ENCODE measurements around the gene SCAF11. TPM values are rescaled to one million over a fixed set of nuclear protein-coding genes. Genes with fewer than 3 reads are reported as not detected.

SCAF11 gene
- total RNA-seq, 2 experiments from 2014 or later, result 130 TPM

DNA sequence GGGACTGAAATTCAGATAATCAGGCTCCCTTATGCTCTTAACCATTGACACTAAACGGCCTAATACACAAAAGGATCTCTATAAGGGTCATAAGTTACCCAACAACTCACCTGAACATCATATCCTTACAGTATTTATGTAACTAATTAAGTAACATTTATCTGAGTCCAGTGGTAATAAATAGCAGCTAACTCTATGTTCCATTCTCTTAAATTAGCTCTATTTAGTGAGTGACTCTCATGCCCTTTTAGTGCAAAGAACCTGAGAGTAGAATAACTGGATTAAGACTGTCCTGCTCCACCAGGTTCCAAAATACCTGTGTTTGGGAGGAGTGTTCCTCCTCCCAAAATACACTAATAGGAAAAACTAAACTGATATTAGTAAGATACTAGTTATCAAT, 9.8 kb downstream of the SCAF11 start:
- Histone ChIP-seq H3K9me3 (ENCODE audit: low read length) (peaks cover 5% of the 10 kb centered on the region; the same call in 1 of the 2 replicates), H3K4me2 (ENCODE audit: low read length) (no peak overlapping the region), H3K4me1 (ENCODE audit: insufficient read depth, low read length, poor library complexity, severe bottlenecking) (peaks cover 23% of the 10 kb centered on the region), H3K4me3 (ENCODE audit: low read depth, low read length, poor library complexity, severe bottlenecking) (no peak overlapping the region), H3K9me2 (ENCODE audit: insufficient read depth, low read length) (no peaks in the 10 kb centered on the region), H2AFZ (ENCODE audit: low read length) (no peak overlapping the region), H4K20me1 (ENCODE audit: insufficient read depth, low read length) (peaks cover 51% of the 10 kb centered on the region; the same call in 1 of the 2 replicates), H3K36me3 (ENCODE audit: insufficient read depth, low read length) (peaks cover 80% of the 10 kb centered on the region), H3K79me2 (ENCODE audit: insufficient read depth, low read depth, low read length) (peaks cover 100% of the 10 kb centered on the region), H3K27ac (ENCODE audit: low read depth, low read length, poor library complexity, severe bottlenecking) (no peak overlapping the region)
- no TSS peak for BruUV-seq (replicated peaks)
- ChIA-PET POLR2A (interaction anchor here (0.6 to 0.7 kb wide), 2 partner anchors 299 to 1724 kb away, joined by 3 to 11 read pairs; no protein-coding TSS in a partner anchor), CTCF (ENCODE audit: unreplicated experiment) (no interaction called here)
- no peak for DNase-seq (ENCODE audit: low spot score)
- TF ChIP-seq, protein P1, sequence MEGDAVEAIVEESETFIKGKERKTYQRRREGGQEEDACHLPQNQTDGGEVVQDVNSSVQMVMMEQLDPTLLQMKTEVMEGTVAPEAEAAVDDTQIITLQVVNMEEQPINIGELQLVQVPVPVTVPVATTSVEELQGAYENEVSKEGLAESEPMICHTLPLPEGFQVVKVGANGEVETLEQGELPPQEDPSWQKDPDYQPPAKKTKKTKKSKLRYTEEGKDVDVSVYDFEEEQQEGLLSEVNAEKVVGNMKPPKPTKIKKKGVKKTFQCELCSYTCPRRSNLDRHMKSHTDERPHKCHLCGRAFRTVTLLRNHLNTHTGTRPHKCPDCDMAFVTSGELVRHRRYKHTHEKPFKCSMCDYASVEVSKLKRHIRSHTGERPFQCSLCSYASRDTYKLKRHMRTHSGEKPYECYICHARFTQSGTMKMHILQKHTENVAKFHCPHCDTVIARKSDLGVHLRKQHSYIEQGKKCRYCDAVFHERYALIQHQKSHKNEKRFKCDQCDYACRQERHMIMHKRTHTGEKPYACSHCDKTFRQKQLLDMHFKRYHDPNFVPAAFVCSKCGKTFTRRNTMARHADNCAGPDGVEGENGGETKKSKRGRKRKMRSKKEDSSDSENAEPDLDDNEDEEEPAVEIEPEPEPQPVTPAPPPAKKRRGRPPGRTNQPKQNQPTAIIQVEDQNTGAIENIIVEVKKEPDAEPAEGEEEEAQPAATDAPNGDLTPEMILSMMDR (conservative IDR thresholded peaks at IDR 0.05; ENCODE audit: low read length), result no peak
- intact Hi-C loops (cut with micrococcal nuclease; ENCODE audit: unreplicated experiment), result no loop called here

GRCh38 chr12:45978108-45978507, 12.3 kb downstream of the SCAF11 start:
- CTCF ChIA-PET (ENCODE audit: unreplicated experiment), result no interaction called here
- H4K20me1 ChIP-seq (ENCODE audit: insufficient read depth, low read length), result peaks cover 48% of the 10 kb centered on the region; the same call in 1 of the 2 replicates

DNA sequence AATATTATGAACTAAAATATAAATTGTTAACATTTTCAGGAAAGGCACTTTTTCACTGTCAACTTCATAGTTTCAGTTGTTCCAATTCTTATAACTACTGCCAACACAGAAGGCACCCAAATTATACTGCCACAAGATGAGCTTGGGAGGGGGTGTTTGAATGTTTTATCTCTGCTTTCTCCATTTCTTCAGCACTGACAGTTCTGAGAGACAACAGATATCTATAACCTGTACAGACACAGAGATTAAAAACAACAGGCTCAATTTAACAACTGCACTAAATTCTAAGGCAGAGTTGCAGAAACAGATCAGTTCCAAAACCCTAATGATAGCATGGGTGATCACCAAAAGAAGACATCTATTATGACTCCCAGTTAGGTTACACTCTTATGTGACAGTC, 12.8 kb downstream of the SCAF11 start:
- Histone ChIP-seq H3K4me2 (ENCODE audit: low read length) (no peak overlapping the region), H4K20me1 (ENCODE audit: insufficient read depth, low read length) (peaks cover 44% of the 10 kb centered on the region; the same call in 1 of the 2 replicates)
- CTCF ChIA-PET (ENCODE audit: unreplicated experiment), result no interaction called here

More at GRCh38 chr12:45978108-45978507, 12.3 kb downstream of the SCAF11 start:
- Histone ChIP-seq H3K4me1 (ENCODE audit: insufficient read depth, low read length, poor library complexity, severe bottlenecking) (peaks cover 1% of the 10 kb centered on the region), H2AFZ (ENCODE audit: low read length) (no peak overlapping the region), H3K9me3 (ENCODE audit: low read length) (peaks cover 7% of the 10 kb centered on the region; the same call in 1 of the 2 replicates), H3K36me3 (ENCODE audit: insufficient read depth, low read length) (peaks cover 83% of the 10 kb centered on the region), H3K27ac (ENCODE audit: low read depth, low read length, poor library complexity, severe bottlenecking) (no peak overlapping the region), H3K4me2 (ENCODE audit: low read length) (no peak overlapping the region), H3K4me3 (ENCODE audit: low read depth, low read length, poor library complexity, severe bottlenecking) (no peak overlapping the region), H3K9me2 (ENCODE audit: insufficient read depth, low read length) (no peaks in the 10 kb centered on the region), H3K79me2 (ENCODE audit: insufficient read depth, low read depth, low read length) (peaks cover 100% of the 10 kb centered on the region)
- intact Hi-C loops (cut with micrococcal nuclease; ENCODE audit: unreplicated experiment), result no loop called here
- no peak for DNase-seq (ENCODE audit: low spot score)
- BruUV-seq (replicated peaks), result no TSS peak
- TF ChIP-seq, protein P1 (conservative IDR thresholded peaks at IDR 0.05; ENCODE audit: low read length), result no peak
- TF ChIP-seq EZH2phosphoT487 (IDR thresholded peaks at IDR 0.05; ENCODE audit: borderline replicate concordance, low read depth, low read length), result no peak
- POLR2A ChIA-PET, result interaction anchor here (0.8 kb wide), 1 partner anchor 9 kb away, joined by 4 read pairs; no protein-coding TSS in a partner anchor

More for the DNA sequence above, 12.8 kb downstream of the SCAF11 start:
- DNase-seq (ENCODE audit: low spot score), result no peak
- H3K79me2 ChIP-seq (ENCODE audit: insufficient read depth, low read depth, low read length), result peaks cover 99% of the 10 kb centered on the region
- H2AFZ ChIP-seq (ENCODE audit: low read length), result no peak overlapping the region
- no peak for TF ChIP-seq EZH2phosphoT487 (IDR thresholded peaks at IDR 0.05; ENCODE audit: borderline replicate concordance, low read depth, low read length)
- TF ChIP-seq, protein P1 (conservative IDR thresholded peaks at IDR 0.05; ENCODE audit: low read length), result no peak
- POLR2A ChIA-PET, result interaction anchor here (0.6 to 1.9 kb wide), 3 partner anchors 9 to 1179 kb away, joined by 3 to 5 read pairs (median 4); no protein-coding TSS in a partner anchor
- H3K9me3 ChIP-seq (ENCODE audit: low read length), result peaks cover 7% of the 10 kb centered on the region; the same call in 1 of the 2 replicates
- BruUV-seq (replicated peaks), result no TSS peak
- no peak overlapping the region for H3K4me3 ChIP-seq (ENCODE audit: low read depth, low read length, poor library complexity, severe bottlenecking)
- H3K4me1 ChIP-seq (ENCODE audit: insufficient read depth, low read length, poor library complexity, severe bottlenecking), result no peaks in the 10 kb centered on the region
- H3K9me2 ChIP-seq (ENCODE audit: insufficient read depth, low read length), result no peaks in the 10 kb centered on the region
- no peak overlapping the region for H3K27ac ChIP-seq (ENCODE audit: low read depth, low read length, poor library complexity, severe bottlenecking)
- intact Hi-C loops (cut with micrococcal nuclease; ENCODE audit: unreplicated experiment), result no loop called here
- peaks cover 80% of the 10 kb centered on the region for H3K36me3 ChIP-seq (ENCODE audit: insufficient read depth, low read length)
